ENCODE results near the gene KRT74.

Gene KRT74

GRCh38 chr12:52568111-52568510 lies 5.5 kb downstream of the KRT74 start:
- Histone ChIP-seq H3K9ac (ENCODE audit: low read depth, low read length) (no peak overlapping the region), H3K27me3 (ENCODE audit: control insufficient read depth, insufficient read depth, low read length) (peaks cover 81% of the 10 kb centered on the region), H3K4me2 (ENCODE audit: low read length) (no peak overlapping the region), H3K9me3 (replicated peaks; ENCODE audit: low read length) (no peaks in the 10 kb centered on the region), H3K4me3 (ENCODE audit: low read length) (no peak overlapping the region), H3K36me3 (ENCODE audit: insufficient read depth, low read length) (no peaks in the 10 kb centered on the region), H3K4me1 (ENCODE audit: control insufficient read depth, insufficient read depth, low read length) (no peaks in the 10 kb centered on the region)

DNA sequence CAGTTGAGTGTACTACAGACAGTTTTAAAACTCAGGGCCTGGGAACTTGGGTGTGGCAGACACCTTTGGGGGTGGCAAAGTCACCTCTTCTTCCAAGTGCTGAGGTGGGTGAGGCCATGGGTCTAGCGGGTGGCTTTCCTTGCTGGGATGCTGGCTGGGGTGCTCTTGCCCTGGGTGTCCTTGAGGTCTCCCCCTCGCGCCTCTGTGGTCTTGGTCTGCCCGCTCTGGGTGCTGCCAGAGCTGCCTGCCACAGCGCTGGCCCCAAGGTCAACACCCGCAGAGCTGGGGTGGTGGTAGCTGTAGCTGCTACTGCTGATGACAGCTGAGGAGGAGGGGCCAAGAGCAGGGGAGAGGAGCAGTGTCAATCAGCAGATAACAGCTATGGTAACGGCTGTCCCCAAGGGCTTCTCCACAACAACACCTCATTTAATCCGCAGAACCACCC lies 6.8 kb downstream of the KRT74 start:
- H3K36me3 ChIP-seq (ENCODE audit: insufficient read depth, low read length), result no peaks in the 10 kb centered on the region
- H3K9ac ChIP-seq (ENCODE audit: low read depth, low read length), result no peak overlapping the region
- no peaks in the 10 kb centered on the region for H3K4me1 ChIP-seq (ENCODE audit: control insufficient read depth, insufficient read depth, low read length)
- H3K9me3 ChIP-seq (replicated peaks; ENCODE audit: low read length), result no peaks in the 10 kb centered on the region
- peaks cover 74% of the 10 kb centered on the region for H3K27me3 ChIP-seq (ENCODE audit: control insufficient read depth, insufficient read depth, low read length)
- H3K4me2 ChIP-seq (ENCODE audit: low read length), result no peak overlapping the region
- no peak overlapping the region for H3K4me3 ChIP-seq (ENCODE audit: low read length)

GRCh38 chr12:52564582-52564981 lies 9.1 kb downstream of the KRT74 start:
- no peaks in the 10 kb centered on the region for H3K9me3 ChIP-seq (replicated peaks; ENCODE audit: low read length)
- no peaks in the 10 kb centered on the region for H3K4me1 ChIP-seq (ENCODE audit: control insufficient read depth, insufficient read depth, low read length)
- no peaks in the 10 kb centered on the region for H3K36me3 ChIP-seq (ENCODE audit: insufficient read depth, low read length)
- H3K27me3 ChIP-seq (ENCODE audit: control insufficient read depth, insufficient read depth, low read length), result peaks cover 72% of the 10 kb centered on the region
- H3K4me3 ChIP-seq (ENCODE audit: low read length), result no peak overlapping the region
- H3K4me2 ChIP-seq (ENCODE audit: low read length), result no peak overlapping the region
- H3K9ac ChIP-seq (ENCODE audit: low read depth, low read length), result no peak overlapping the region

- H3K9me3 ChIP-seq (replicated peaks; ENCODE audit: low read length), result no peaks in the 10 kb centered on the region
- H3K9ac ChIP-seq (ENCODE audit: low read depth, low read length), result no peak overlapping the region
- H3K4me3 ChIP-seq (ENCODE audit: low read length), result no peak overlapping the region
- peaks cover 78% of the 10 kb centered on the region for H3K27me3 ChIP-seq (ENCODE audit: control insufficient read depth, insufficient read depth, low read length)
- H3K4me2 ChIP-seq (ENCODE audit: low read length), result no peak overlapping the region
- no peaks in the 10 kb centered on the region for H3K4me1 ChIP-seq (ENCODE audit: control insufficient read depth, insufficient read depth, low read length)
- H3K36me3 ChIP-seq (ENCODE audit: insufficient read depth, low read length), result no peaks in the 10 kb centered on the region
These were observed 11.7 kb downstream of the KRT74 start for GRCh38 chr12:52561880-52562449.

DNA sequence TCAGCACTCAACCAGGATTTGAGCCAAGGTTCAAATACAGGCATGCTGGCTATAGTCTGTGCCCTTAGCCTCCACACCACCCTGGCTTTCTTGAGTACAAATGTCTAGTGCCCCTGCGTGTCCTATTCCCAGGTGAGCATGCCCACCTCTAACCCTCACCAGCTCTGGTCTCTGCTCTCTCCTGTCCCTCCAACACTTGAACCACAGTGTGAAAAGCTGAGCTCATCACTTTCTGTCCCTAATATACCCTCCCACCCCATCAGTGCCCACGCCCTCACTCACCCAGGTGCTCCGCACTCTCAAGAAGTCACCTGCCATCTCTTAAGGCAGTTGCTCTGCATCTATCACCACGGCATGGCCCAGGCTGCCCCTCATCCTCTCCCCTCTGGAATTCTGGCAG lies 13.7 kb downstream of the KRT74 start:
- Histone ChIP-seq H3K4me2 (ENCODE audit: low read length) (no peak overlapping the region), H3K36me3 (ENCODE audit: insufficient read depth, low read length) (no peaks in the 10 kb centered on the region), H3K27me3 (ENCODE audit: control insufficient read depth, insufficient read depth, low read length) (peaks cover 70% of the 10 kb centered on the region), H3K4me3 (ENCODE audit: low read length) (no peak overlapping the region), H3K9me3 (replicated peaks; ENCODE audit: low read length) (no peaks in the 10 kb centered on the region), H3K4me1 (ENCODE audit: control insufficient read depth, insufficient read depth, low read length) (no peaks in the 10 kb centered on the region), H3K9ac (ENCODE audit: low read depth, low read length) (no peak overlapping the region)

- H3K9me3 ChIP-seq (replicated peaks; ENCODE audit: low read length), result no peaks in the 10 kb centered on the region
- H3K27me3 ChIP-seq (ENCODE audit: control insufficient read depth, insufficient read depth, low read length), result peaks cover 70% of the 10 kb centered on the region
These were observed 14.7 kb downstream of the KRT74 start for GRCh38 chr12:52558781-52559445.

GRCh38 chr12:52557476-52557875 lies 16.2 kb downstream of the KRT74 start:
- H3K4me2 ChIP-seq (ENCODE audit: low read length), result no peak overlapping the region
- peaks cover 68% of the 10 kb centered on the region for H3K27me3 ChIP-seq (ENCODE audit: control insufficient read depth, insufficient read depth, low read length)
- no peak overlapping the region for H3K9ac ChIP-seq (ENCODE audit: low read depth, low read length)
- H3K36me3 ChIP-seq (ENCODE audit: insufficient read depth, low read length), result no peaks in the 10 kb centered on the region
- H3K4me3 ChIP-seq (ENCODE audit: low read length), result no peak overlapping the region
- no peaks in the 10 kb centered on the region for H3K4me1 ChIP-seq (ENCODE audit: control insufficient read depth, insufficient read depth, low read length)
- no peaks in the 10 kb centered on the region for H3K9me3 ChIP-seq (replicated peaks; ENCODE audit: low read length)

More at GRCh38 chr12:52558781-52559445, 14.7 kb downstream of the KRT74 start:
- Histone ChIP-seq H3K9ac (ENCODE audit: low read depth, low read length) (no peak overlapping the region), H3K4me2 (ENCODE audit: low read length) (no peak overlapping the region), H3K4me1 (ENCODE audit: control insufficient read depth, insufficient read depth, low read length) (no peaks in the 10 kb centered on the region), H3K36me3 (ENCODE audit: insufficient read depth, low read length) (no peaks in the 10 kb centered on the region), H3K4me3 (ENCODE audit: low read length) (no peak overlapping the region)

GRCh38 chr12:52555577-52555976 lies 18.1 kb downstream of the KRT74 start:
- no peaks in the 10 kb centered on the region for H3K4me1 ChIP-seq (ENCODE audit: control insufficient read depth, insufficient read depth, low read length)
- H3K4me3 ChIP-seq (ENCODE audit: low read length), result no peak overlapping the region
- no peak overlapping the region for H3K9ac ChIP-seq (ENCODE audit: low read depth, low read length)
- peaks cover 71% of the 10 kb centered on the region for H3K27me3 ChIP-seq (ENCODE audit: control insufficient read depth, insufficient read depth, low read length)
- no peaks in the 10 kb centered on the region for H3K9me3 ChIP-seq (replicated peaks; ENCODE audit: low read length)
- H3K4me2 ChIP-seq (ENCODE audit: low read length), result no peak overlapping the region
- H3K36me3 ChIP-seq (ENCODE audit: insufficient read depth, low read length), result no peaks in the 10 kb centered on the region

DNA sequence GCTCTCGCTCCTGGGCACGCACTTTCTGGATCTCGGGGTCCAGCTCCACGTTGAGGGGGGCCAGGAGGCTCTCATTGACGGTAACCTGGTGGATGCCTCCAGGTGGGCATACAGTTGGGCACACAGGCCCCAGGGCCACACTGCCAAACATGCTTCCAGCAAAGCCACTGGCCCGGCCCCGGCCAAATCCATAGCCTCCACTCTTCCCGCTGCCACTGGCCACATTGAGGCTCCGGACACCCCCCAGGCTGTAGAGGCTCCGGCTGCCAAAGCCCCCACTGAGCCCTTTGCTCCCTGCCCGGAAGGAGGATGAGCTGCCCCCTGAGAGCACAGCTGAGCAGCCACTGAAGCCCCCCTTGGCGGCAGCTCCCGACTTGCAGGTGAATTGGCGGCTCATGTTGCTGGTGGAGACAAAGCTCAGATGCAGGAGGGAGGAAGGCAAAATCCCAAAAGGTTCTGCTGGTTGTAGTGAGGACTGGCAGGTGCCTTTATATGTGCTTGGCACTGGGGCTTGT lies 20.9 kb downstream of the KRT74 start, which contains the start of gene KRT71:
KRT71 (minus strand) TSS at position 465 of the 515 bp plus-strand sequence; CDS start at position 397, 68 bp downstream.
- H3K9me3 ChIP-seq (replicated peaks; ENCODE audit: low read length), result no peaks in the 10 kb centered on the region
- peaks cover 71% of the 10 kb centered on the region for H3K27me3 ChIP-seq (ENCODE audit: control insufficient read depth, insufficient read depth, low read length)
- no peak within 1 kb of the TSS for H3K9ac ChIP-seq (ENCODE audit: low read depth, low read length)
- no peak within 1 kb of the TSS for H3K4me3 ChIP-seq (ENCODE audit: low read length)
- H3K4me1 ChIP-seq (ENCODE audit: control insufficient read depth, insufficient read depth, low read length), result no peaks in the 10 kb centered on the region
- H3K4me2 ChIP-seq (ENCODE audit: low read length), result no peak within 1 kb of the TSS
- H3K36me3 ChIP-seq (ENCODE audit: insufficient read depth, low read length), result no peaks in the 10 kb centered on the region

DNA sequence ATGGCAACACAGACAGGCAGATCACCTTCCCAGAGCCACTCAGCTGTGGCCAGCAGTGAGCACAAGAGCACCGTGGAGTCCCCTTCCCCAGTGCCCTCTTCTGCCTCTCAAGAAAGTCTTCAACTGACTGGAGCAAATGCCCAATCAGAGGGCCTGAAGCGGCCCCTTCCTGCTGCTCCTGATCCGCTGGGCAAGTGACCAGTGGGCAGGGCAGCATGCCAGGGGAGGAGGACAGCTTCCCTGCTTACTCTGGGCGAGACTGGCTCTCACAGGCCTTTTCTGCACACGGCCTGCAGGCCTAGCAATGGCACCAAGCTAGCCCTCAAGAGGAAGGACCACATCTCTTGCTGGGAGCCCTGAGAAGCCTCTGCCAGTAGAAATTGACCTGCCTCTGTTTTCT lies 21.6 kb downstream of the KRT74 start:
- peaks cover 75% of the 10 kb centered on the region for H3K27me3 ChIP-seq (ENCODE audit: control insufficient read depth, insufficient read depth, low read length)
- H3K36me3 ChIP-seq (ENCODE audit: insufficient read depth, low read length), result no peaks in the 10 kb centered on the region
- no peaks in the 10 kb centered on the region for H3K4me1 ChIP-seq (ENCODE audit: control insufficient read depth, insufficient read depth, low read length)
- H3K9me3 ChIP-seq (replicated peaks; ENCODE audit: low read length), result no peaks in the 10 kb centered on the region
- no peak overlapping the region for H3K4me3 ChIP-seq (ENCODE audit: low read length)
- no peak overlapping the region for H3K4me2 ChIP-seq (ENCODE audit: low read length)
- H3K9ac ChIP-seq (ENCODE audit: low read depth, low read length), result no peak overlapping the region

- no peak overlapping the region for H3K9ac ChIP-seq (ENCODE audit: low read depth, low read length)
- H3K36me3 ChIP-seq (ENCODE audit: insufficient read depth, low read length), result no peaks in the 10 kb centered on the region
- no peak overlapping the region for H3K4me3 ChIP-seq (ENCODE audit: low read length)
- H3K4me2 ChIP-seq (ENCODE audit: low read length), result no peak overlapping the region
- H3K9me3 ChIP-seq (replicated peaks; ENCODE audit: low read length), result no peaks in the 10 kb centered on the region
- peaks cover 78% of the 10 kb centered on the region for H3K27me3 ChIP-seq (ENCODE audit: control insufficient read depth, insufficient read depth, low read length)
- H3K4me1 ChIP-seq (ENCODE audit: control insufficient read depth, insufficient read depth, low read length), result no peaks in the 10 kb centered on the region
These were observed 22.3 kb downstream of the KRT74 start for GRCh38 chr12:52551216-52551865.
